GM21515 (cell line): ENCODE results near the gene PRKCG.
"Not testable (repeated sequence)": the region's sequence is repeated elsewhere in the genome, so short reads cannot be mapped to it uniquely, and the experiment has no call there.

Experiments used
- ATAC-seq: cut with Tn5 transposase; IDR thresholded peaks from one replicate; pipeline ENCODE4 v1.9.1; 2021; ENCODE audit not compliant: unreplicated experiment

The PRKCG gene

DNA sequence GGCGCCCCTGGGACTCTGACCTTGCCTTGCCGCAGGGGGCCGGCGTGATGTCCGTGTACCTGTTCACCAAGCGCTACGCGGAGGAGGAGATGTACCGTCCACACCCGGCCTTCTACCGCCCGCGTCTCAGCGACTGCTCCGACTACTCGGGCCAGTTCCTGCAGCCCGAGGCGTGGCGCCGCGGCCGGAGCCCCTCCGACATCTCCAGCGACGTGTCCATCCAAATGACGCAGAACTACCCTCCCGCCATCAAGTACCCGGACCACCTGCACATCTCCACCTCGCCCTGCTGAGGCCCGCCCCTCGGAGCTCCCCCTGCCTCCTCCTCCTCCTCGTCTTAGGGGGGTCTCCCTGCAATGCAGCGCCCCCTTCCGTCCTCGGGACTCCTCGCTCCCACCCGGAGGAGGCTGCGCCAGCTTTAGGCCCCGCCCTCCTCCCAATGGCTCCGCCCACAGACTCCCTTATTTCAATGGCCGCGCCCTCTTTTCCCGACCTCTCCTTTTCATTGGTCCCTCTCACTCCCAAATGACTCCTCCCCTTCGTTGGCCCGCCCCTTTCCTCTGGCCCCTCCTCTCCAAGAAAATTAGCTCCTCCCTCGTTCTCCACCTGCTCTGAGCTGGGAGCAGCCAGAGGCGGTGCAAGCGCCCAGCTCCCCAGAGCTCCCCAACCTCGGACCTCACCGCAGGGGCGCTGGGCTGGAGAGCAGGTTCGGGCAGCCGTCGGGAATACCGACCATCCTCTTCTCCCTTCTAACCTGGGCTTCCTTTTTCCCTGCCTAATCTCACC lies 60.2 kb downstream of the PRKCG start:
- ATAC-seq = no peak

DNA sequence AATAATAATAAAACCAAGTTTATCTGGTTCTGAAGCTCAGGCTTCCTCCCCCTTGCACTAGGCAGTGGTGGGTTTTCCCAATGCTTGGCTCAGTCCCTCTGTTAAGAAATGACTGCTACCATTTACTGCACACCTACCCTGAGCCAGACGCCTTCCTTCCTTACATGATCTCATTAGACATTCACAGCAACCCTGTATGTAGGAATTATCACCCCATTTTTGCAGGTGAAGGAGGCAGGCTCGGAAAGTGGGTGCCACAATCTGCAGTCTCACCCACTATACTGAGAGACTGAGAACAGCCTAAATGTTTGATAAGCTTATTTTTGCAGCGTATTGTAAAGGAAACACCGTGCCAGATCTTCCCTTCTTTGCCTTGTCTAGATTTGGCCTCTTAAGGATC lies 62.4 kb downstream of the PRKCG start:
- no peak for ATAC-seq

DNA sequence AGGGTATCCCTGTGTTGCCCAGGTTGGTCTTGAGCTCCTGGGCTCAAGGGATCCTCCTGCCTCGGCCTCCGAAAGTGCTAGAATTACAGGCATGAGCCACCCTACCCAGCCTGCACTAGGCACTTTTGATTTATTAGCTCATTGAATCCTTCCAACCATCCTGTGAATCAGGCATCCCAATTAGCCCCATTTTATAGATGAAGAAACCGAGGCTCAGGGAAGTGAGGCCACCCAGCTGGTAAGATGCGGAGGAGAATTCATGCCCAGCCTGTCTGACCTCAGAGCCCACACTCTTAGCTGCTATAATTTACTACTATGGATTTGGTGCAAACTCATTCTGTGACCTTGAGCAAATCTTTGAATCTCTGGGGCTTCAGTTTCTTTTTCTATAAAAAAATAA lies 62.9 kb downstream of the PRKCG start:
- ATAC-seq = no peak

DNA sequence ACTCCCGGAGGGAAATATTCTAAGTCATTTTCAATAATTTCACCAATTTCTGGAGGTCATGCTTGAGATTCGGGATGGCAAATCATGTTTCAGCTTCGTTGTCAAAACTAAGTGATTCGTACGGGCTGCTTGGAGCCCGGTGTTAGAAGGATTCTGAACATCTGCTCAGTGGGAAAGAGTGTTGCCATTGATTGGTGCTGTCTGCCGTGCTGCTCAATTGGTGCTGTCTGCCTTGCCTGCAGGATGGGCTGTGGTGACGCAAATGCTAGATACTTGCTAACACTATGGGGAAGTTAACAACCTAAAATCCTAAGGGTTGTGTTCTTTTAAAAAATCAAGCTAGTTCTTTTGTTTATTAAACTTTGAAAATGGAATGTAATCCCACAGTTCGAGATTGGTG lies 63.4 kb downstream of the PRKCG start:
- ATAC-seq = no peak

DNA sequence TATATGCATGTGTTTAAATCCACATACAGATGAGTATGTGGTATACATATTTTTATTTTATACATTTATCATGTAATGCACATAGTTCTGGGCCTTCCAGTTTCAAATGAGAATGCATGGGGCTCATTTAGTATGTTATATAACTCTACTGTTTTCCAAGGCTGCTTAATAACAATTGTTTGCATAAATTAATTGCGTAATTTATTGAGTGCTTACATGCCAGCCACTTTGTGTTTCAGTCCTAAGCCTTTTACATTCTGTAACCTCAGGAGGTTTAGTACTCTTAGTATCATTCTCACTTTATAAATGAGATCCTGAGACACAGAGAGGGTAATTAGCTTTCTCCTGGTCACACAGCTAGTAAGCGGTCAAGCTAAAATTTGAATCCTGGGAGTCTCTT lies 64.0 kb downstream of the PRKCG start:
- no peak for ATAC-seq

DNA sequence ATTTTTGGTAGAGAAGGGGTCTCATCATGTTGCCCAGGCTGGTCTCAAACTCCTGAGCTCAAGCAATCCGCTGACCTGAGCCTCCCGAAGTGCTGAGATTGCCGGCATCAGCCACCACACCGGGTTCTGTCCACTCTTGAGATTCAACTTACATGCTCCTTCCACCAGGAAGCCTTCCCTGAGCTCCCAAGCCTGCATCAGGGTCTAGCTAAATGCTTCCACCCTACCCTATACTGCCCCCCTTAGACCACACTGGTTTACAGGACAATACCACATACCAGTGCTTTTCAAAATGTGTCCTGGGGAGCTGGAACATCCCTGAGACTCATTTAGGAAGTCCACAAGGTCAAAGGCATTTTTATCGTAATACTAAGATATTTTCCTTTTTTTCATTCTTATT lies 65.6 kb downstream of the PRKCG start:
- no peak for ATAC-seq

DNA sequence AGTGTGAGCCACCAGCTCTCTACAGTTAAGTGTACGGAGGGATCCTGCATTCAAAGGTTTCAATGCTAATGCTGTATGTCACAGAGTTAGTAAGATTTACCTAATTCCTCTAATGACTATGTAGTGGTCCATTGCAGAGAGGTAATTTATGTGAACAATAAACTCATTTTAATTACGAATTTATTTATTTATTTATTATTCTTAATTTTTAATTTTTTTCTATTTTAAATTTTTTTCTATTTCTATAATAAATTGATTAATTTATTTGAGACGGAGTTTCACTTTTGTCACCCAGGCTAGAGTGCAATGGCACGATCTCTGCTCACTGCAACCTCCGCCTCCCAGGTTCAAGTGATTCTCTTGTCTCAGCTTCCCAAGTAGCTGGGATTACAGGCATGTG lies 66.6 kb downstream of the PRKCG start:
- not testable (repeated sequence) for ATAC-seq

DNA sequence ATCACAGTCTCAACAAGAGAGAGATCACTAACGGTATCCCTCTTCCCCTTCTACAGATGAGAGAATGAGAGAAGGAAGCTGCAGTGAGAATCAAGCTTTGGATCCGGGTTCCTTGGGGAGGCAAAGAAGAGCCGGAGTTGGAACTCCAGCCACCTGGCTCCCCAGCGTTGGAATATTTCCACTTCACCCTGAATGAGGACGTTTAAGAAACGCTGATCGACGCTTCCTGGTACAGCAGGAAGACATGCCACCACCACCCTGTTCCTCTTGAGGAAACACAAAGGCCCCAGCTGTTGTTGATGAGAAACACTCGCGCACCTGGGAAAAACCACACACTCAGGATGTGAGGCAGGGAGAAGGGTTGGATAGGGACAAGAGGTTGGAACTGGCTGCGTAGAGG lies 69.4 kb downstream of the PRKCG start:
- no peak for ATAC-seq

DNA sequence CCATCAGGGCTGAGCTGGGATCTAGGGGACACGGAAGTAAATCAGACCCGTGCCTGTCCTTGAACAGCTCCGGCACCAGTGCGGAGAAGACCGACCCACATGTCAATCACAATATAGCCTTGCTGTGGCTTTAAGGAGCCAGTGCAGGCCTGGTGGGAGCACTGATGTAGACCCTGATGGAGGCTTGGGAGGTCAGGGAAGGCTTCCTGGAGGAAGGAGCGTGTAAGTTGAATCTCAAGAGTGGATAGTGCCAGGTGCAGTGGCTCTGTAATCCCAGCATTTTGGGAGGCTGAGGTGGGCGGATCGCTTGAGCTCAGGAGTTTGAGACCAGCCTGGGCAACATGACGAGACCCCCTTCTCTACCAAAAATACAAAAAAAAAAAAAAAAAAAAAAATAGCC lies 70.0 kb downstream of the PRKCG start:
- ATAC-seq = no peak

DNA sequence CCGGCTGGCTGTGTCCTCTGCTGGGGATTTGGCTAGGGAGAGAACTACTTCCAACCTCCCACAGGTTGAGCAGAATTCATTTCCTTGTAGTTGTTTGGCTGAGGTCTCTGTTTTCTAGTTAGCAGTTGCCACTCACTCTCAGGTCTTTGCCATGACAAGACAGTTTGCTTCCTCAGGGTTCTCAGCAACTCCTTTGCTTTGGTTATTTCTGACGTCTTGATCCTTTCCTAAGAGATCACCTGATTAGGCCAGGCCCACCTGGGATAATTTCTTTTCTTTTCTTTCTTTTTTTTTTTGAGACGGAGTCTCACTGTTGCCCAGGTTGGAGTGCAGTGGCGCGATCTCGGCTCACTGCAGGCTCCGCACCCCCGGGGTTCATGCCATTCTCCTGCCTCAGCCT lies 71.4 kb downstream of the PRKCG start:
- no peak for ATAC-seq
